GM19240 (cell line): ENCODE results near the gene DAP3.
"Not testable (repeated sequence)": the region's sequence is repeated elsewhere in the genome, so short reads cannot be mapped to it uniquely, and the experiment has no call there.

ENCODE experiments used
- DNase-seq: peaks from one replicate; pipeline ENCODE4 v3.0.0; 2011; ENCODE audit warnings: low spot score; ENCODE audit not compliant: insufficient read length

DAP3 gene

DNA sequence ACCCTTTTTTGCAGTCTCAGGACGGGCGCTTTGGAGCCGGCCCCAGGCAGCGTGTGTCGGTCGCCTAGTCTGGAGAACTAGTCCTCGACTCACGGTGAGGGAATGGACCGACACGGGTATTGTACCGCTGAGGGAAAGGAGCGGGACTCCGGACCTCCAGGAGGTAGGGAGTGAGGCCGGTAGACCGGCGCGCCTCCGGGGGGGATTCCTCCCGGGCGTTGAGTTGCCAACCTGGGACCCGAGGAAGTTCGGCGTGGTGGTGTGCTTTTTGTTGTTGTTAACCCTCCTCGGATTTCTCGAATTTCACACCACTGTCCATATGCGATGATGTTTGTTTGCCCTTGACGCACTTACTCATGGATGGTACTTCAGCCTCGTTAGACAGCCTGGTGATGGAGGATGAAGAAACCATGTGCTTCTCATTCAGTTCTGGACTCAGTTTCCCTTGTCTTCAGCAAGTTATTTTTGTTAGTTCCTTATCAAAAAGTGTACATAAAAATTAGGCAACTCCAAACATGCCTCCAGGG, at the start of gene DAP3:
Gene DAP3 (plus strand): TSS at position 11 of the 527 bp plus-strand sequence. CDS start 20,689 bp downstream, outside the sequence.
- DNase-seq = peak; percentile 58

DNA sequence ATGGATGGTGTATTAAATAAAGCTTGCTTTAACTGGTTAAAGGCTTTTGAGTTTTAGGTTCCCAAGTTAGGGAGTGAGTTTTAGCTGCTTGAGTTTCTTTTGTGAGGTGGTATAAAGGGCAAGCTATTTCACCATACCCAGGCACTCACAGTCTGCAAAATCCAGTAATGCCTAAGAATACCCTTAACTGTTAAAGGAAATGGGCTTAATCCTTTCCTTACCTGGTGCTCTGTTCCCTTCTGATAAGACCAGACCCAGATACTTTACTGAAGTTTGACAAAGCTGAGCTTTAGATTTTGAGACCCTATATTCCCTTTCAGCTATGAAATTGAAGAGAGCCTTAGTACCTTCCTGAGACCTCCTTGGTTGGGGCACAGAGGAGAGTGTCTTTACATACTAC, 48.5 kb upstream of the DAP3 start:
- no peak for DNase-seq

DNA sequence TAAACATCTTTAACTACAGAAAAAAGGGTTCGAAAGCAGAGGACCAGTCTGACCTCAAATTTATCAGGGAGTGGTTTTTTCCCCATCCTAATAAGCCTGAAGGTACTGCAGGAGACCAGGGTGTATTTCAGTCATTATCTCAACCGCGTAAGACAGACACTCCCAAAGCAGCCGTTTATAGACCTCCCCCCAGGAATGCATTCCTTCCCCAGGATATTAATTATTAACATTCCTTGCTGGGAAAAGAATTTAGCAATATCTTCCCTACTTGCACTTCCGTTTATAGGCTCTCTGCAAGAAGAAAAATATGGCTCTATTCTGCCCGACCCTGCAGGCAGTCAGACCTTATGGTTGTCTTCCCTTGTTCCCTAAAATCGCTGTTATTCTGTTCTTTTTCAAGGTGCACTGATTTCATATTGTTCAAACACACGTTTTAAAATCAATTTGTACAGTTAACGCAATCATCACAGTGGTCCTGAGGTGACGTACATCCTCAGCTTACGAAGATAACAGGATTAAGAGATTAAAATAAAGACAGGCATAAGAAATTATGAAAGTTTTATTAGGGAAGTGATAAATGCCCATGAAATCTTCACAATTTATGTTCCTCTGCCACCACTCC, 46.2 kb upstream of the DAP3 start:
- DNase-seq = not testable (repeated sequence)

DNA sequence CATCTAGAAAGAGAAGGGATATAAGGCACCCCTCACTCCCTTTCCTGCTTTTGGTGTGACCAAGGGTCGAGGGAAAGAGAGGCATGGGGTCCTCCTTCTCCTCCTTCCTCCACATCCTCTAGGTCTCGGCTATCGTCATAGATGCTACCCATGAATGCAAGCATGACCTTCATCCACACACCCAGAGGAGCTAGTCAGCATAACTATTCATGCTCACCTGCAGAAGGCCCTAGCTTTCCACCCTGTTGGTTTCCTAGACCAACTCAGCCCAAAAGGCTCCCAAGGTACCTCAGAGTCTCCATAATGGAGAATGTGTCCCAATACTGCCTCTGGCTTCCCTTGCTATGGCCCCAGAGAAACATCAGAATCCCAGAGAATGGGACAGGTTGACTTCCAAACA, 45.7 kb upstream of the DAP3 start:
- DNase-seq = no peak

DNA sequence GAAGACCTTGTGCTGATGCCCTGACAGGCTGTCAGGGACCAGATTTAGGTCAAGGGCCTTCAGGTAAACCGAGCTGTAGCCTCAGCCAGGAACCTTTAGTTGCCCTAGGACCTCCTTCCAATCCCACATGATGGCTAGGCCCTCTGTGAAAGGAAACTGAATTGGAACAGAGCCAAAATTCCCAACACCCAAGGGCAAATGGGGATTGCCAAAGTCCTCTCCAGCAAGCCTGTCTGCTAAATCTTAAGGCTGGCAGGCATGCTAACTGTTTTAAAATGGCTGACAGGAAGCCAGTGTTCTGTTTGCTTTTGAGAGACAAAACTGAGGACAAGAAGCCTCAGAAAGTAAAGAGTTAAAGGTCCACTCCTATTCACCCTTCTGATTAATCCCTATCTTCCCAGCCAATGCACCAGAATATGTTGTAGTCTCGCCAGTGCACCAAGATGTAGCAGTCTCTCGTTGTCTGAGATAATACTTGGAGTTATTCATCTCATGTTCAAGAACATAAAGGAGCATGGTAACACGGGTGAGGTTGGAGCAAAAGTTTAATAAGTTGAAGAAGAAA, 43.8 kb upstream of the DAP3 start:
- no peak for DNase-seq

DNA sequence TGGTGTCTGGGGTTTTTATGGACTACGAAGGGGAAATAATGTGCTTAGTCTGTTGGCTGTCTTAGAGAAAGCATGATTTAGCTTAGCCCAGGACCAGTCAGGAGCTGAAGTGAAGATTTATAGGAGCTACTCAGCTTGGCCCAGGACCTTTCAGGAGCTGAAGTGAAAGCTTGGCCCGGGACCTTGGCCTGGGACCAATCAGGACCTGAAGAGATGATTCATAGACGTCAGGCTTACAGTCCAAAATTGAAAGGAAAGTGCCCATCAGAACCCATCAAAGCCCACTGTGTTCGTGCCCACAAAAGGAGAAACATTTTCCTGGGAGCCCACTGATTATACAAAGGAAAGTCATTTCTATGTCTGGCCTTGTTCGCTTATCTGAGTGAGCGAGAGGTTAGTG, 43.2 kb upstream of the DAP3 start:
- no peak for DNase-seq

DNA sequence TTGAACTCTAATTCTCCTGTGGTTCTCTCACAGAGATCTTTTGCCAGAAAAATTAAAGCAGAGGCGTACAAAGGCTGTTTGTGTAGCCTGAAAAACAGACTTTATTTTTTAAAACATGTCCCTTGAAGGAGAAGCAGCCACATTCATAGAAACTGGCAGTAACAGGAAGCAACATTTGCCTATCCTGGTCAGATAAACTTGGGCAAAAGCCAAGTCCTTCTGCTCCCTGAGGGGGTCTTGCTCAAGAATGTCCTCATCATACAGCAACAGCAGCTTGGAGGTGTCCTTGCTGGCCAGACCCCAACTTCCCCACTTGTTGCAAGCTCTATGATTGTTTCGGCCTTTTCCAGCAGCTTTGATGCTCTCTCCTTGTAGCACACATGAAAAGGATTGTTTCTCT, 42.6 kb upstream of the DAP3 start:
- DNase-seq = no peak

DNA sequence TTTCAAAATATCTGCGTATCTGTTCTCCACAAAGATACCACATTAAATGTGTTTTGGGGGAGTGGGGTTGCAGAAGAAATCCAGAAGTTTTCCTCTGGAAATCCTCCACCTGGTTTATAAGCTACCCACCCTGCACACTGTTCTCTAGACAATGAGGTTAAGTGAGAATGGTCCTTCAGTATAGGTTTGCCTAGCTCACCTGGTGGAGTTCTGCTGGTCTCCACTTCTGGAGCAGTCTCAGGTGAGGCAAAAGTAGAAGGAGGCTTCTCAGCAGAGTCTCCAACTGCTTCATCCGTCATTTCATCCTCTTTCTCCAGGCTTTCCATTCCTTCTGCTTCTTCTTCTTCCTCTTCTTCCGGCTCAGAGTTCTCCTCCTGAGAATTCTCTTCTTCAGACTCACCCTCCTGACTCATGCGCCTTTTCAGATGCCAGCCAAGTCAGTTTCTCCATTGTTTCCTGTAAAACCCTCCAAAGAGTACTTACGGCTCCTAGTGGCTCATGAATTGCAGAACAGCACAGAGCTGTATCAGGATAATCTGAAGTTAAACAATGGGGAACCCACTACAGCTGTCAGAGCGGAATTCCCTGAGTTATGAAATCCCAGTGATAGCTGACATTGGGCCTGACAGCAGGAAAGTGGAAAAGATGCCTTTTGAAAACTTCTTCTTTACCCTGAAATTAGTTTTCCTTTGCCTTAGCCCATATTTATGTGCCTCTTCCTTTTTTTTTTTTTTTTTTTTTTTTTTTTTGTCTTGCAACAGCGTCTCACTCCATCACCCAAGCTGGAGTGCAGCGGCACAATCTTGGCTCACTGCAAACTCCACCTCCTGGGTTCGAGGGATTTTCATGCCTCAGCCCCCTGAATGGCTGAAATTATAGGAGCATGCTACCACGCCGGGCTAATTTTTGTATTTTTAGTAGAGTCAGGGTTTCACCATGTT, 40.4 kb upstream of the DAP3 start:
- DNase-seq = no peak

DNA sequence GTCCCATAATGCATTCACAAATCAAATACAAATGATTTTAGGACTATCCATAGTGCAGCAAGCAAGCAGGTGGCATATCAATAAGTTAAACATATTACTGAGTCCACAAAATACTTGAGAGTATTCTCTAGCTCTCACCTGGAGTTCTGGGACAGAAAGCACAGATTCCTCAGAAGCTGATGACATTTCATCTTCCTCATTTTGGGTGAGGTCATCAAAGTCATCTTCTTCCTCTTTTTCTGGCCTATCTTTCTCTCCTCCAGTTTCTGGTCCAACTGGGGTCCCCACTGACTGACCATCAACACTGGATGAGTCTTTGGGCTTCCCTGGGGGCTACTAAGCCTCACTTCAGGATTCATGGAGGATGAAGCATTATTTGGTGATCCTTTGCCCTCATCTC, 39.2 kb upstream of the DAP3 start:
- no peak for DNase-seq

DNA sequence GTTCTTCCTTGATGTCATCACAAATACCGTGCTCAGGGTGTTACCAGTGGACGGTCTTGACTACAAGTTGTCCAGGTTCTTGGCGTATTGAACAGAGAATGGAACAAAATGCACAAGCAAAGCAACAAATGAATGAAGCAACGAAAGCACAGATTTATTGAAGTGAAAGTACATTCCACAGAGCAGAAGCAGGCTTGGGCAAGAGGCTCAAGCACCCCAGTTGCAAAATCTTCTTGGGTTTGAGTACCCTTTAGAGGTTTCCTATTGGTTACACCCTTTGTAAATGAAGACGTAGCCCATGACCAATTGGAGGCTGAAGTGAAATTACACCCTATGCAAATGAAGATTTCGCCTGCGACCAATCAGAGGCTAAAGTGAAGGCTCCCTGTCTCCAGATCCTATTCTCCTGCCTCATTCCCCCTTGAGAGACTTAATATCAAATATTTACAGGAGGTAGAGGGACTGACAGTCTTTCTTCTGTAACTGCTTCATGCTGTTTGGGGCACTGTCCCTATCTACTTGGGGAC, 38.6 kb upstream of the DAP3 start:
- no peak for DNase-seq

DNA sequence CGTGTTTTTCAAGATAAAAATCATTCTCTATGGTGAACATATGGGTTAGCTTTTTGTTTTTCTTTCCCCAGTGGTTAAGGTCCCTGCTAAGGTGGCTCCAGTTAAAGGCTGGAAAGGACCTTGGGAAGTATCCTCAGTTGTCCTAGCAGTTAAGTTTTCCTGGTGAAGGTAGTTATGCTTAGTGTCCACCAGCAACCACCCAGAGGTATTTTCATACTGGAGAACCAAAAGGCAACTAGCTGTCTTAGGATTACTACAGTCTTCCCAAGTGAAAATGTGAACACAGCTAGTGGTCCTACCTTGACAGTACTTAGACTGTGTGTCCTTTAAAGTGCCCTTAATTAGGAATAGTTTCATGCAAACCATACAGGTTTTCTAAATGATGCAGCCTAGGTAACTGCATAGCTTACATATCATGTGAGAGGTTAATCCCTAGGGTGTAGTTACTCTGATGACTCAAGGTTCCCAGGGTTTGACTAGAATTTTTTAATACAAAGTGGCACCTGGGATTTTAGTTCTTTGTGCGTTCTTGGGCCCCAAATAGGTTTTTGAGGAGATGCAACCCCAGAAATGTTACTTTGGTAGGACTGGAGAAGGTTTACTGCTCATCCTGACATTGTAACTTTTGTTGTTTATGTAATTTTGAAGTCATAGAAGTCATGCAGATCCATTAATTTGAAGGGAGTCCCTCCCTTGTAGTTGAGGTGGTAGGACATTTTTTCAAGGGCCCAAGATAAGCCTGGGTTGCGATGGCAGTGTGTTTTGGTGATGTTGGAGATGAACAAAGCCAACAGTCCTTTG, 36.8 kb upstream of the DAP3 start:
- no peak for DNase-seq

DNA sequence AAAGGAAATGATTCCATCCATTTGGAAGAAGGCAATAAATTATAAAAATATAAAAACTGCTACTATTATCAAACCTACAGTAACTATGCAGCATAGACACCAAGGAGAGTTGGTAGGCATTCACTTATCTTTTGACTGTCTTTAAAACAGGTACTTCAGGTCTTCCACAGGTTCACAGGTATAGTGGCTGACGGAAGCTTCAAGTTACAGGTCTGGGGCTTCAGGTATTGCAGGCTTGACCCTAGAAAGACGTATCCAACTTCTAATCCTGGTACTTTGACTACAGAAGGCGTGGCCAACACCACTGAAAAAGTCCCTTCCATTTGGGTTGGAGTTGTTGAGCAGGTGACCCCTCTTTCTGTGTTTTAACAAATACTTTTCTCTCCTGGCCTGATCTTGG, 35.9 kb upstream of the DAP3 start:
- DNase-seq = no peak

DNA sequence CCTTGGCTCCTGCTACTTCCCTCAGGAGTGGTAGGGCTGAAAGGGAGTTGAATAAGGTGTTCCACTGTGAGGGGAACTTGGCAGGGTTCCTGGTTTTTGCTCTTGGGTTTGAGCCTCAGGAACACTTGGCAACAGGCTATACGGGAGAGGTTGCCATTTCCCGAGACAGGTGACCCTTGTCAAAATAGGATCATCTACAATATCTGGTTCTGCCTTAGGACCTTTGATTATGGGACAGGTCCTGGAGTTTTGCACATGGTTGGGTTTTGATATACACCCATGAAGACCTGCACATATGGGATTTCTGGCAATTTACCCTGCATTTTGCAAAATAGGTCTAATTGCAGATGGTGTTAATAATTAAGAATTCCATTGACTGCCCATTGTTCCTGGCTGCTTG, 31.4 kb upstream of the DAP3 start:
- DNase-seq = no peak

DNA sequence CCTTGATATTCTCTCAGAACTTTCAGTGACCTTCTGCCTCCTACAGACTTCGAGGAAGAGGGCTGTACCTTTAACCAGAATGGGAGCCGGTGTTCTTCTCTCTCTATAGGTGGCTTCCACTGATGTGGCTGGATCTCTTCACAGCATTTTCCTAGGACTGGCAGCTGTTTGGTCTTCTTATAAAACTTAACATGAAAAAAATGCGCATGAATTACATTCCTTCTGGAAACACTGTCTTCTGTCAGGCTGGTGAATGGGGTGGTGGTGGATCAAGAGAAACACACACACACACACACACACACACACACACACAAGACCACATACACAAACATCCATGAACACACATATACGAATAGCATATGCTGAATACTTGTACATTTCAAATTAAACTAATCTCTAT, 27.7 kb upstream of the DAP3 start:
- not testable (repeated sequence) for DNase-seq

DNA sequence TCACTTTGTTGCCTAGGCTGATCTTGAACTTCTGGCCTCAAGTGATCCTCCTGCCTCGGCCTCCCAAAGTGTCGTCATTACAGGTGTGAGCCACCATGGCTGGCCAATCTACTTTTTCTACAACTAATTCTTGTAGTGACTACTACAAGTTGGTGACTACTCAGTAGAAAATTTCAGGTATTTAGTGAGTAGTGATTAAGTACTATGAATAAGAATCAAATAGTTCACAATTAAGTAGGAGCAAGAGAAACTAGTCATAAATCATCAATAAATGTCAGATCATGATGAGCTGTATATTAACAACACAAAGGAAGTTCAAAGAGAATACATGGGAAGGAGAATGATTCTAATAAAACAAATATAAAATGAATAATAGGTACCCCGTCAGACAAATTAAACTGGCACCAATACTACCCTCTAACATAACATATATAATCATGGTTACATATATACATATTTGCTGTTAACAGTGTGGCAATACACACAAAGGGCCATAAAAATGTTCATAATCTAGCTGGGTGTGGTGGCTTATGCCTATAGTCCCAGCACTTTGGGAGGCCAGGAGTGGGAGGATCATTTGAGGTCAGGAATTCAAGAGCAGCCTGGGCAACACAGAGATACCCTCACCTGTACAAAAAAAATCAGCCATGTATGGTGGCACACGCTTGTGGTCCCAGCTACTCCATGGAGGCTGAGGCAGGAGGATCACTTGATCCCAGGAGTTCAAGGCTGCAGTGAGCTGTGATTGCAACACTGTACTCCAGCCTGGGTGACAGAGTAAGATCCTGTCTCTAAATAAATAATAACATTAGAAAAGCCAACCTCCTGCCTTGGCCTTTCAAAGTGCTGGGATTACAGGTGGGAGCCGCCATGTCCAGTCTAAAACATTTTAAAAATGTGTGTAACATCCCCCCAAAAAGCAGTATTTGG, 19.4 kb upstream of the DAP3 start:
- DNase-seq = no peak

DNA sequence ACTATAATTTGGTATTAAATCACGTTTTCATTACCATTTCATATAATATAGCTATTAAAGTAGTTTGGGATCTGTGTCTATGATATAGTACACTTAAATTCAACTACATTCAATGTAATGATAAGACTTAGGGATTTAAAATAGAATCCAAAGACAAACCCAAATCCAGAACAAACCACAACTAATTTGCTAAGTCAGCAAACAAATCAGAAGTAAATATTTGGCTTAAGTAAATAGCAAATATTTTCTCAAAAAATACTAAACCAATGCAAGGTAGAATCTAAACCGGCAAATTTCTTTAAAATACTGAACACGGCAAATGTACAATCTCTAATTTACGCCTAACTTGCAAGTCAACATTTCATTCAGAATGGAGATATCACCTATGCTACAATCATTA, 17.1 kb upstream of the DAP3 start:
- DNase-seq = no peak

DNA sequence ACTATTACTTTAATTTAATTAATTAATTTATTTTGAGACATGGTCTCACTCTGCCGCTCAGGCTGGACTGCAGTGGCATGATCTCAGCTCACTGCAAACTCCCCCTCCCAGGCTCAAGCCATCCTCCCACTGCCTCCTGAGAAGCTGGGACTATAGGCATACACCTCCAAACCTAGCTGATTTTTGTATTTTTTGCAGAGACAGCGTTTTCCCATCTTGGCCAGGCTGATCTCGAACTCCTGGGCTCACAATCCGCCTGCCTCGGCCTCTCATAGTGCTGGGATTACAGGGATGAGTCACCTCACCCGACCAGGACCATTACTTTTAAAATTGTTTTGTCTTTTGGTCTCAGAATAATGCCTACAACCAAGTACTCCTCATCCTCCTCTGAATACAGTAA, 15.9 kb upstream of the DAP3 start:
- DNase-seq = no peak

DNA sequence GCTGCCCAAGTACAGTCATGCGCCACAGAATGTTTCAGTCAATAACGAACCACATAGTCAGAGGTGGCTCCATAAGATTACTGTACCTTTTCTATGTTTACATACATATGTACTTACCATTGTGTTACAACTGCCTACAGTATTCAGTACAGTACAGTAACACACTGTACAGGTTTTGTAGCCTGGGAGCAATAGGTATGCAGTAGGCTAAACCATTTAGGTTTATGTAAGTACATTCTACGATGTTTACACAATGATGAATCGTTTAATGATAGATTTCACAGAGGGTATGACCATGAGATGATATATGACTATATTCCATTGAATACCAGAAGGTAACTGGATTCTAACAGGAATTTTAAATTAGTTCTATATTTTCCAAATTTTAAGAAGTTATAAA, 10.9 kb upstream of the DAP3 start:
- DNase-seq = no peak

DNA sequence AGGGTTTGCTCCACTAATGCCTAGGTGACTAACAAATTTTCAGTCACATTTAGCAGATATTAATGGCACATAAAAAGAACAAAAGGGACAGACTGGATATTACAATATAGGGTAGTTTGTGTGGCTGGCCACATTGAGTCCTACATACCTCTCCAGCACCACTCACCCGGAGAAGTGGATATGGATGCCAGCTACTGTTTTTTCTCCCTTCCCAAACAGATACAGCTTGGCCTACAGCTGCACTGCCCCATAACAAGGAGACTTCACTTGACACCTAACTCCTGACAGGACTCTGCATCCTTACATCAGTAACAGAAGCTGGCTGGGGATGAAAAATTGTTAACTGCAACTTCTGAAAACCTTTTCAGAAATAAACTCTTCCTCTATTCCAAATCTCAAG, 9.9 kb upstream of the DAP3 start:
- DNase-seq = not testable (repeated sequence)

DNA sequence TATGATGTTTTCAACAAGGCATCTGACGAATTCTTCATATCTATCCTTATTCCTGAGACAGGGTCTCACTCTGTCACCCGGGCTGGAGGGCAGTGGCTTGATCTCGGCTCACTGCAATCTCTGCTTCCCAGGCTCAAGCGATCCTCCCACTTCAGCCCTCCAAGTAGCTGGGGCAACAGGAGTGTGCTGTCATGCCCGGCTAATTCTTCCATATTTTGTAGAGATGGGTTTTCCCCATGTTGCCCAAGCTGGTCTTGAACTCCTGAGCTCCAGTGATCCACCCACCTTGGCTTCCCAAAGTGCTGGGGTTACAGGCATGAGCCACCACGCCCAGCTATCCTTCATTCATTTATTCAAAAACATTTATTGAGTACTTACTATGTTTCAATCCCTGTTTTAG, 8.4 kb upstream of the DAP3 start:
- DNase-seq = no peak
